ENCODE results near the gene APPL1. TPM values are rescaled to one million over a fixed set of nuclear protein-coding genes. Genes with fewer than 3 reads are reported as not detected.

Gene APPL1
- total and polyA plus RNA-seq, 2 of the 4 experiments (the other 2 are of a cell fraction) = 9.6 to 46.2 TPM

DNA sequence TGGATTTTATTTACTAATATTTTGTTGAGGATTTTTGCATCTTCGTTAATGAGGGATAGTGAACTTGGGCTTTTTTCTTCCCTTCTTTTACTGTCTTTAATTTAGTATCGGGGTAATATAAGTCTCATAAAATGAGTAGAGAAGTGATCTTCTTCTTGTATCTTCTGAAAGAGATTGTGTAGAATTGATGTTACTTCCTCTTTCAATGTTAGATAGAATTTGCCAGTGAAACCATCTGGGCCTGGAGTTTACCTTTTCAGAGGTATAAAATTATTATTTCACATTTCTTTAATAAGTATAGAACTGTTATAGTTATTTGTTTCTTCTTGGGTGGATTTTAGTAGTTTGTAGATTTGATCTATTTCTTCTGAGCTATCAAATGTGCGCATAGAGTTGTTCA lies 35.5 kb upstream of the APPL1 start:
- no peak overlapping the region for H3K4me2 ChIP-seq (ENCODE audit: low read depth, low read length)
- no peaks in the 10 kb centered on the region for H3K79me1 ChIP-seq (ENCODE audit: low read depth in 1 of 2, low read length in 2 of 2)
- H3K4me3 ChIP-seq (ENCODE audit: insufficient read depth, low read depth, low read length) = no peak overlapping the region
- H2AK5ac ChIP-seq (ENCODE audit: low read depth, low read length) = no peak overlapping the region
- H2BK120ac ChIP-seq (ENCODE audit: low read depth, low read length) = no peak overlapping the region
- WGBS, 2 experiments (ENCODE audit: extremely low coverage in 2 of 2, insufficient read length in 1 of 2) = no CpG with 5 or more reads among the region's 3 CpGs
- H2BK5ac ChIP-seq (ENCODE audit: low read depth, low read length, poor library complexity, severe bottlenecking) = no peak overlapping the region
- intact Hi-C loops (cut with micrococcal nuclease) (no loop called here), dilution Hi-C loops (cut with HindIII; ENCODE audit: low sequenced_read_pairs, unreplicated experiment) (no loop called here), in situ Hi-C loops (cut with MboI; ENCODE audit: low sequenced_read_pairs) (no loop called here)
- POLR2A ChIA-PET (ENCODE audit: unreplicated experiment) = no interaction called here
- H3K9me1 ChIP-seq (ENCODE audit: insufficient read depth, low read length) = no peaks in the 10 kb centered on the region
- H3K23ac ChIP-seq (ENCODE audit: low read depth, low read length) = no peak overlapping the region
- TF ChIP-seq RCOR1 (IDR thresholded peaks at IDR 0.05; ENCODE audit: insufficient replicate concordance, low read length) (no peak), SMC3 (IDR thresholded peaks at IDR 0.05; ENCODE audit: low read depth, low read length) (no peak), CEBPB (IDR thresholded peaks at IDR 0.05; ENCODE audit: low read depth, low read length) (no peak), NFE2L2 (IDR thresholded peaks at IDR 0.05; ENCODE audit: low read depth, low read length) (no peak), MXI1 (IDR thresholded peaks at IDR 0.05; ENCODE audit: borderline replicate concordance, low read depth, low read length) (no peak)
- TF ChIP-seq, protein P1, sequence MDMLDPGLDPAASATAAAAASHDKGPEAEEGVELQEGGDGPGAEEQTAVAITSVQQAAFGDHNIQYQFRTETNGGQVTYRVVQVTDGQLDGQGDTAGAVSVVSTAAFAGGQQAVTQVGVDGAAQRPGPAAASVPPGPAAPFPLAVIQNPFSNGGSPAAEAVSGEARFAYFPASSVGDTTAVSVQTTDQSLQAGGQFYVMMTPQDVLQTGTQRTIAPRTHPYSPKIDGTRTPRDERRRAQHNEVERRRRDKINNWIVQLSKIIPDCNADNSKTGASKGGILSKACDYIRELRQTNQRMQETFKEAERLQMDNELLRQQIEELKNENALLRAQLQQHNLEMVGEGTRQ (IDR thresholded peaks at IDR 0.05; ENCODE audit: low read depth, low read length) = no peak
- TF ChIP-seq, protein P2, sequence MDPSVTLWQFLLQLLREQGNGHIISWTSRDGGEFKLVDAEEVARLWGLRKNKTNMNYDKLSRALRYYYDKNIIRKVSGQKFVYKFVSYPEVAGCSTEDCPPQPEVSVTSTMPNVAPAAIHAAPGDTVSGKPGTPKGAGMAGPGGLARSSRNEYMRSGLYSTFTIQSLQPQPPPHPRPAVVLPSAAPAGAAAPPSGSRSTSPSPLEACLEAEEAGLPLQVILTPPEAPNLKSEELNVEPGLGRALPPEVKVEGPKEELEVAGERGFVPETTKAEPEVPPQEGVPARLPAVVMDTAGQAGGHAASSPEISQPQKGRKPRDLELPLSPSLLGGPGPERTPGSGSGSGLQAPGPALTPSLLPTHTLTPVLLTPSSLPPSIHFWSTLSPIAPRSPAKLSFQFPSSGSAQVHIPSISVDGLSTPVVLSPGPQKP (IDR thresholded peaks at IDR 0.05; ENCODE audit: borderline replicate concordance, low read depth, low read length) = no peak
- no TSS peak for BruUV-seq (replicated peaks)
- no peak overlapping the region for H3K14ac ChIP-seq (replicated peaks; ENCODE audit: low read depth, low read length)
- no peak overlapping the region for H3K56ac ChIP-seq (ENCODE audit: extremely low read depth, insufficient read depth, low read length)
- DNase-seq = no peak
- no peaks in the 10 kb centered on the region for H3K9me3 ChIP-seq (ENCODE audit: control insufficient read depth, insufficient read depth, low read length)
- no peak overlapping the region for H3K27ac ChIP-seq (ENCODE audit: insufficient read depth, low read length)
- H2AFZ ChIP-seq (replicated peaks; ENCODE audit: low read length, poor library complexity) = no peak overlapping the region
- no peak overlapping the region for H2BK20ac ChIP-seq (ENCODE audit: low read depth, low read length)
- no peaks in the 10 kb centered on the region for H3K36me3 ChIP-seq (ENCODE audit: control insufficient read depth, insufficient read depth, low read length)
- no peak for ATAC-seq (ENCODE audit: low read depth)
- no peaks in the 10 kb centered on the region for H3K4me1 ChIP-seq (ENCODE audit: control insufficient read depth, insufficient read depth, low read length)
- H4K20me1 ChIP-seq (ENCODE audit: insufficient read depth, low read length) = no peaks in the 10 kb centered on the region
- H4K91ac ChIP-seq (ENCODE audit: insufficient read depth, low read depth, low read length) = no peak overlapping the region
- H2AK9ac ChIP-seq (replicated peaks; ENCODE audit: low read depth, low read length, poor library complexity) = no peak overlapping the region
- H3K4ac ChIP-seq (ENCODE audit: low read depth, low read length) = no peak overlapping the region
- no peak overlapping the region for H3K9ac ChIP-seq (ENCODE audit: low read depth, low read length)
- CTCF ChIA-PET = no interaction called here
- no peak overlapping the region for H4K8ac ChIP-seq (ENCODE audit: low read depth in 2 of 2, low read length in 2 of 2)
- H2BK15ac ChIP-seq (ENCODE audit: low read depth, low read length) = no peak overlapping the region
- no peak overlapping the region for H3K18ac ChIP-seq (ENCODE audit: low read depth, low read length)
- peaks cover 4% of the 10 kb centered on the region; the same call in 1 of the 2 replicates for H3K27me3 ChIP-seq (ENCODE audit: control insufficient read depth, insufficient read depth, low read length)
- H4K5ac ChIP-seq (ENCODE audit: low read depth, low read length) = no peak overlapping the region

All from IMR-90 (cell line).